Left lung (tissue), 10 donors: Measurements from ENCODE around the gene NCK2. TPM values are rescaled to one million over a fixed set of nuclear protein-coding genes. Genes with fewer than 3 reads are reported as not detected.

ENCODE experiments used
- ATAC-seq: fragments of 200-7000 bp; cut with Tn5 transposase; one replicate; pipeline ENCODE4 v1.9.1; 2020; ENCODE audit warnings: moderate library complexity
- DNase-seq, 4 donors: peaks; one replicate each; pipeline ENCODE4 v3.0.0-alpha.2; 2013 to 2020
- H3K27ac ChIP-seq, 2 donors: fragments of 200-600 bp; sonication (generic) in 1 of 2; one replicate each; pipeline versions ENCODE4 v1.5.0 to v1.8.0; 2020 to 2021
- H3K27me3 ChIP-seq, 2 donors: fragments of 200-600 bp; sonication (generic) in 1 of 2; one replicate each; pipeline versions ENCODE4 v1.5.0 to v1.8.0; 2020 to 2021
- H3K36me3 ChIP-seq, 2 donors: fragments of 200-600 bp; sonication (generic) in 1 of 2; one replicate each; pipeline versions ENCODE4 v1.5.0 to v1.8.0; 2020 to 2021
- H3K4me1 ChIP-seq, 2 donors: fragments of 200-600 bp; one replicate each; pipeline ENCODE4 v1.8.0; 2021
- H3K4me3 ChIP-seq, 2 donors: fragments of 200-600 bp; sonication (generic) in 1 of 2; one replicate each; pipeline versions ENCODE4 v1.5.0 to v1.8.0; 2020 to 2021; ENCODE audit warnings: mild to moderate bottlenecking in 1 of 2
- H3K9me3 ChIP-seq, 2 donors: fragments of 200-600 bp; sonication (generic) in 1 of 2; one replicate each; pipeline versions ENCODE4 v1.5.0 to v1.8.0; 2020 to 2021
- intact Hi-C, 2 donors: fragments of 100-400 bp; cut with DNase I; formaldehyde crosslinking; loops; one replicate each; pipeline versions ENCODE4 v1.11.2 to v1.14.2; 2022
- polyA plus RNA-seq, 6 donors: library from polyadenylated mRNA; unstranded; fragments of 120-200 nt; gene quantifications; one replicate each; pipeline ENCODE4 v1.2.1, GENCODE V29; 2013; ENCODE audit not compliant: insufficient read length in 6 of 6
- total RNA-seq, 2 donors: library from RNA; stranded (reverse); fragmentation: NEBNext Ultra II Directional; extraction: Animal tissue kit (Norgen Biotek cat#: 25700); gene quantifications; one replicate each; pipeline ENCODE4 v1.2.1, GENCODE V29; 2021
- TF ChIP-seq, protein P1 (sequence below), 2 donors: fragments of 200-600 bp; sonication (generic) in 1 of 2; IDR thresholded peaks; one replicate each; pipeline versions ENCODE4 v1.5.0 to v1.8.0; 2021; ENCODE audit warnings: antibody characterized with exemption in 2 of 2
- donor health status: DM: no; HTN: yes; CAD: no.
- donor health status: DM: no; HTN: no; CAD: no.

Gene NCK2
- total and polyA plus RNA-seq, 8 donors: 37.6 to 88.5 (median 71.7) TPM

DNA sequence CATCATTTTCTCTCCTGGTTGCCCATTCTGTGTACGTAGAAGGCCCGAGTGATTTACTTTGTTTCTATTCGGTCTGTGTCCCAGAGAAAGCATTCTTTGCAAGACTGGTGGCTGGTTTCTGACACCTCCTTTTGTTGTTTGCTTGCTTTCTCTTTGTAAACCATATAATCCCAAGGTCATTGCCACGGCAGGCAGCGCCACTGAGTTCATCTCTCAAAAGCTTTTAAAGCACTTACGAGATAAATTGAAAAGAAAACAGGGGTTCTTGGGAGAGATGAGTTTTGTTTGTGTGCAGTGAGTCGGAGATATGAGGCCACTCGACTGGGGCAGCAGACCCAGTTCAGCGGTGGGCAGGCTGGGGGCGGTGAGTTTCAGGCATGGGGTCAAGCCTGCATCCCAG, 137.6 kb downstream of the NCK2 start:
- TF ChIP-seq, protein P1, sequence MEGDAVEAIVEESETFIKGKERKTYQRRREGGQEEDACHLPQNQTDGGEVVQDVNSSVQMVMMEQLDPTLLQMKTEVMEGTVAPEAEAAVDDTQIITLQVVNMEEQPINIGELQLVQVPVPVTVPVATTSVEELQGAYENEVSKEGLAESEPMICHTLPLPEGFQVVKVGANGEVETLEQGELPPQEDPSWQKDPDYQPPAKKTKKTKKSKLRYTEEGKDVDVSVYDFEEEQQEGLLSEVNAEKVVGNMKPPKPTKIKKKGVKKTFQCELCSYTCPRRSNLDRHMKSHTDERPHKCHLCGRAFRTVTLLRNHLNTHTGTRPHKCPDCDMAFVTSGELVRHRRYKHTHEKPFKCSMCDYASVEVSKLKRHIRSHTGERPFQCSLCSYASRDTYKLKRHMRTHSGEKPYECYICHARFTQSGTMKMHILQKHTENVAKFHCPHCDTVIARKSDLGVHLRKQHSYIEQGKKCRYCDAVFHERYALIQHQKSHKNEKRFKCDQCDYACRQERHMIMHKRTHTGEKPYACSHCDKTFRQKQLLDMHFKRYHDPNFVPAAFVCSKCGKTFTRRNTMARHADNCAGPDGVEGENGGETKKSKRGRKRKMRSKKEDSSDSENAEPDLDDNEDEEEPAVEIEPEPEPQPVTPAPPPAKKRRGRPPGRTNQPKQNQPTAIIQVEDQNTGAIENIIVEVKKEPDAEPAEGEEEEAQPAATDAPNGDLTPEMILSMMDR (IDR thresholded peaks at IDR 0.05): no peak
- Histone ChIP-seq H3K9me3 (peaks cover 0 to 4% of the 10 kb centered on the region in 2 donors), H3K27ac (no peak overlapping the region), H3K27me3 (no peaks in the 10 kb centered on the region), H3K4me3 (no peak overlapping the region), H3K4me1 (peaks cover 0 to 9% of the 10 kb centered on the region in 2 donors), H3K36me3 (peaks cover 0 to 38% of the 10 kb centered on the region in 2 donors)
- DNase-seq: no peak
- intact Hi-C loops: no loop called here
- no peak for ATAC-seq

DNA sequence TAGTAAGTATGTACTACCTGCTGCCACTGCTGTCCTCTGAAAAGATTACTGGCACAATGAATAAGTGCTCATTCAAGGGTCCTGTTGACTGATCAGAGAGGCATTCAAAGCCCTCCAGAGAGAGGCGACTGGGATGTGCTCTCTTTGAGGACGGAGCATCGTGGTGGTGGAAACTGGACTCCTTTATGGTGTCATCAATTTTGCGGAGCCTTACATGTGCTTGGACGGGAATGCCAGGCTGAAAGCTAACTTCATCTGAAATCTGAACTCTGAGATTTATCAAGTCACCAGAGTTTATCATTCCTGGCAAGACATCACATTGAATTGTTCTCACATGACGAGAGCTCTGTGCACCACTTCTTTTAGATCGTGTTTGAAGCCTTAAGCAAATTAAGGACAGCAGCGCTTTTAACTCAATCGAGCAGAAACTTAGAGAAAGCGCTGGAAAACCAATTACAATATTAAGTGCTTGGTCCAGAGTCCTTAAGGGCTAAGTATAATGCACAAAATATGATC, 138.3 kb downstream of the NCK2 start:
- DNase-seq (no peak), ATAC-seq (no peak)
- Histone ChIP-seq H3K36me3 (peaks cover 0 to 38% of the 10 kb centered on the region in 2 donors), H3K27ac (no peak overlapping the region), H3K4me1 (peaks cover 0 to 14% of the 10 kb centered on the region in 2 donors), H3K4me3 (no peak overlapping the region), H3K27me3 (no peaks in the 10 kb centered on the region), H3K9me3 (peaks cover 0 to 4% of the 10 kb centered on the region in 2 donors)
- intact Hi-C loops: no loop called here
- TF ChIP-seq, protein P1 (IDR thresholded peaks at IDR 0.05): no peak

DNA sequence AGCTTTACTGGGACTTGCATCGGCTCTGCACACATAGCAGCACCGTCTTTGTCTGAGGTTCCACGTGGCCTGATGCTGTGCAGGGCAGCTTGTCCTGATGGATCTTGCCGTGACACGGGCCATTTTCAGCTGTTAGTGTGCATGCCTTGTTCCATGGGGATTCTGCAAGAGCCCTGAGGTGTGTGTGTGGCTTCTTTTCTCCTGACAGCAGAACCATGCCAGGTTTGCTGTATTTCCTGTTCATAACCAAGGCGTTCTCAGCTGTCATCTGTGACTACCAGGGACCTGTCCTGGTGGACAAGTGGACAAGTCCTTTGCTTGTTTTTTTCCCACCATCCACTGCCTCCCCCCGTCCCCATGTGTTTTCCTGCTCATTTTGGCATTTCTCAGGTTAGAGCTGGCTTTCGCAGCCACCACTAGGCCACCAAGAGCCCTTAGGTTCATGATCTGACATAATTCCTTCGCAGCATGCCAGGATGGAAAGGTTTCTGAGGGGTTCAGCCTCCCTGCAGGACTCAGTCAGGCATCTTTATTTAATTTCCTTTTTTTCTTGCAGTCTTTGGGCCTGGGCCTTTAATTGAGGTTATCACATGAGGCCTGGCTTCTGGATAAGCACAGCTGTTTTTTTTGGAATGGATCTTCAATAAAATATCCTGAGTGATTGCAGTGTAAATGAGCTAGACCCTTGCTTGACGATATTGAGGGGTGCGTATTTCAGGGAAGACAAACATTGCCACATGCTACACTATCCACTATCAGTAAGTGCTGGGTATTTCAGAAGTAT, 139.4 kb downstream of the NCK2 start:
- TF ChIP-seq, protein P1 (IDR thresholded peaks at IDR 0.05): no peak
- H3K27ac ChIP-seq: no peak overlapping the region
- H3K27me3 ChIP-seq: no peaks in the 10 kb centered on the region
- peaks cover 0 to 8% of the 10 kb centered on the region in 2 donors for H3K9me3 ChIP-seq
- no peak overlapping the region for H3K4me3 ChIP-seq
- H3K4me1 ChIP-seq: peaks cover 0 to 14% of the 10 kb centered on the region in 2 donors
- intact Hi-C loops: no loop called here
- no peak for DNase-seq
- H3K36me3 ChIP-seq: peaks cover 0 to 31% of the 10 kb centered on the region in 2 donors
- no peak for ATAC-seq

DNA sequence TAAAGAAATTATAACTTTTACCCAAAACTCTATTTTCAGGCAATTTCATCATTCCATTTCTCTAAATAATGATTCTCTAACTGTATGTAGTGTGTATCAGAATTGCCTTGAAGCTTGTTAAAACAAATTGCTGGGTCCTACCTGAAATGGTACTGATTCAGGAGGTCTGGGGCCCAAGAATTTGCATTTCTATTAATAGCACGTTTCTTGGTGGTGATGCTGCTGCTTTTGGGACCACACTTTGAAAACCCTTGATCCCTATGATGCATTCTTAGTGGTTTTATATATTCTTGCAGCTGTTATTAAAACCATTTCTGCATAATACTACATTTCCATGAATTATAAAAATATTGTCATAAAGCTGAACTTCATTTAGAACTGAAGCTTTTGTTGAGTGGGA, 140.7 kb downstream of the NCK2 start:
- no peak for ATAC-seq
- H3K9me3 ChIP-seq: peaks cover 0 to 4% of the 10 kb centered on the region in 2 donors
- H3K27ac ChIP-seq: no peak overlapping the region
- H3K4me3 ChIP-seq: no peak overlapping the region
- H3K27me3 ChIP-seq: no peaks in the 10 kb centered on the region
- intact Hi-C loops: no loop called here
- TF ChIP-seq, protein P1 (IDR thresholded peaks at IDR 0.05): no peak
- no peak for DNase-seq
- peaks cover 0 to 14% of the 10 kb centered on the region in 2 donors for H3K4me1 ChIP-seq
- peaks cover 0 to 25% of the 10 kb centered on the region in 2 donors for H3K36me3 ChIP-seq

DNA sequence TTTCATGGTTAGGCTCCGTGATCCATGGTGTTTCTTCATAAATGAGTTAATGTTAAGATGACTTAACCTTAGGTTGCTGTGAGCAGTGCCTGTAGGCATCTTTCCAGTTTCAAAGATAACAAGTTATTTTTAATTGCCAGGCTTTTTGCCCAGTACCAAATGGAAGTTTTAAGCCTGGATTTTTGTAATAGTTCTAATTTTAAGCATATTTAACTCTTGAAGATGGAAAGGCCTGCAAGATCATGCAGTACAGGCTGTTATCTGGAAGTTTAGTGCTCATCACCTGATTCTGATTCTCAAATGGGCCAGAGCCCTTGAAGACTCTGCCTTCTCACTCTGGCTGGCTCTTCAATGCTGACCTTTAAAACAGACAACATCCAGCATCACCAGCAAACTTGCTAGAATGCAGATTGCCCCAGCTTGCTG, 141.3 kb downstream of the NCK2 start:
- Histone ChIP-seq H3K9me3 (peaks cover 0 to 4% of the 10 kb centered on the region in 2 donors), H3K27me3 (no peaks in the 10 kb centered on the region), H3K36me3 (peaks cover 0 to 22% of the 10 kb centered on the region in 2 donors), H3K4me3 (no peak overlapping the region), H3K4me1 (peaks cover 0 to 14% of the 10 kb centered on the region in 2 donors), H3K27ac (no peak overlapping the region)
- intact Hi-C loops: no loop called here
- DNase-seq: no peak
- TF ChIP-seq, protein P1 (IDR thresholded peaks at IDR 0.05): no peak
- peak; percentile 26 for ATAC-seq
